NCI-H1417 treated with DMSO at 0.1 percent for 48 hours (cell line): ENCODE data around the gene HTR1E.
"Not testable (repeated sequence)": the region's sequence is repeated elsewhere in the genome, so short reads cannot be mapped to it uniquely, and the experiment has no call there.

Source experiments
- DNase-seq: peaks from one replicate; lab custom pipeline; 2025; lab: John Stamatoyannopoulos, UW

Gene HTR1E

GRCh38 chr6:86973088-86973487, 35.8 kb downstream of the HTR1E start:
- DNase-seq = no peak

DNA sequence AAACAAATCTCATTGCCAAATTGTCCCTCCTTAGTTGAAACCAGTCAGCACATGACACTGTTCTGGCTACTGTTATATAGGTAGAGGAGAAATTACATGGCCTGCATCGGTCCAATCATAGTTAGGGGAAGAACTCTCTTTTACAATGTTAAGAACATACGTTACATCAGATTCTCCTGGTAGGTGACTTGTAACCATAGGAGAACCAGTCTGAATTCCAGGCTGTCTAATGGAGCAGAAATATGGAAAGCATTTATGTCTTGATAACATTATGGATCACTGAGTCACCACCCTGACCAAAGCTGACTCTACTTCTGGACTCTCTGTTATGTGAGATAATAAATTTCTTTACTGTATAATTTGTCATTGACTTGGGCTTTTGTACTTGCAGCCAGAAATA, 40.9 kb downstream of the HTR1E start:
- no peak for DNase-seq

GRCh38 chr6:87001494-87001893, 64.2 kb downstream of the HTR1E start:
- no peak for DNase-seq

GRCh38 chr6:87002391-87002790, 65.1 kb downstream of the HTR1E start:
- not testable (repeated sequence) for DNase-seq

DNA sequence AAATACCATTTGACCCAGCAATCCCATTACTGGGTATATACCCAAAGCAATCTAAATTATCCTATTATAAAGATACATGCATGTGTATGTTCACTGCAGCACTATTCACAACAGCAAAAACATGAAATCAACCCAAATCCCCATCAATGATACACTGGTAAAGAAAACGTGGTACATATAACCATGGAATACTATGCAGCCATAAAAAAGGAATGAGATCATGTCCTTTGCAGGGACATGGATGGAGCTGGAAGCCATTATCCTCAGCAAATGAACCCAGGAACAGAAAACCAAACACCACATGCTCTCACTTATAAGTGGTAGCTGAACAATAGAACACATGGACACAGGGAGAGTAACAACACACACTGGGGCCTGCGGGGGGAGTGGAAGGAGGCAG, 69.2 kb downstream of the HTR1E start:
- DNase-seq = not testable (repeated sequence)

DNA sequence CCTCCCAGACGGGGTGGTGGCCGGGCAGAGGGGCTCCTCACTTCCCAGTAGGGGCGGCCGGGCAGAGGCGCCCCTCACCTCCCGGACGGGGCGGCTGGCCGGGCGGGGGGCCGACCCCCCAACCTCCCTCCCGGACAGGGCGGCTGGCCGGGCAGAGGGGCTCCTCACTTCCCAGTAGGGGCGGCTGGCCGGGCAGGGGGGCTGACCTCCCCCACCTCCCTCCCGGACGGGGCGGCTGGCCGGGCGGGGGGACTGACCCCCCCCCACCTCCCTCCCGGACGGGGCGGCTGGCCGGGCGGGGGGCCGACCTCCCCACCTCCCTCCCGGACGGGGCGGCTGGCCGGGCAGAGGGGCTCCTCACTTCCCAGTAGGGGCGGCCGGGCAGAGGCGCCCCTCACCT, 72.3 kb downstream of the HTR1E start:
- not testable (repeated sequence) for DNase-seq

GRCh38 chr6:87012035-87012434, 74.7 kb downstream of the HTR1E start:
- DNase-seq = no peak

GRCh38 chr6:87012743-87013142, 75.4 kb downstream of the HTR1E start:
- no peak for DNase-seq

DNA sequence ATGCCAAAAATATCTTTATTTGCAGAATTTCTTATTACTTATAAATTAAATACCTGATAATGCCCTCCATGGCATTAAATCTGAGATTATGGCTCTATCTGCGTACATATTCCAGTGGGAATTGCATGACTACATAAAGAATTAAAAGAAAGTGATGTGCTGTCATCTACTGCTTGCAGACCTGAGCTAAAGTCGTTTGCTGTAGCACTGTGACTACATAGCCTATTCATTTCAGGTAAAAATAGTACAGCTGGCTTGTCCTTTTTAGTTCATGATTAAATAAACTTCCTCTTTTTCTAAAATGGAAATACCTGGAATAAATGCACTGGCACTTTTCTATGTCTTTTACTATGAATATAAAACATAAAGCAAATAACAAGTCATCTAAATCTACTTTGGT, 79.4 kb downstream of the HTR1E start:
- no peak for DNase-seq

- no peak for DNase-seq
Observed at GRCh38 chr6:87027021-87027420, 89.7 kb downstream of the HTR1E start.

DNA sequence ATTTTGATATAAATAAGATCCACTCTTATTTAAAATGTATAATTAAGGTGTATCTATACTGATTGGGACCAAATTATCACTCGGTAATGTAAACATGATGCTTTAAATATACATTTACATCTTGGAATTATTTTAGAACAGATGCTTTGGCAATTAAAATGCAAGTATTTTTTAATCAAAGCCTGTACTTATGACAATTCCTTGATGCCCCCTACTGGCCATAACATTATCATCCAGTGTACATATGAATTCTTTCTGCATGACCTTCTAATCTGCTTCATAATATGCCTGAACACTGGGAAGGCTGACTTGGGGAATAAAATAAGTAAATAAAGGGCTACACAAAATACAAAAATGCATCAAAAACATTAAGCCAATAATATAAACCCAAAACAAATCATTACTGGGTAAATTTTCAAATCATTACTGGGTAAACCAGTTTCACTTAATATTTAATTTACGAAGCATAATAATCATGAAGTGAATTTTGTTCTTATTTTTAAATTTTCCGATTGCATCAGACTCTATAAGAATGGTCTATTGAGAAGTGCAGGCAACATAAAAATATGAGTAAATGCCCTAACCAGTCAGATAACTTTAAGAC, 92.5 kb downstream of the HTR1E start:
- DNase-seq = no peak

- DNase-seq = no peak
Observed at GRCh38 chr6:87040729-87041128, 103.4 kb downstream of the HTR1E start.

DNA sequence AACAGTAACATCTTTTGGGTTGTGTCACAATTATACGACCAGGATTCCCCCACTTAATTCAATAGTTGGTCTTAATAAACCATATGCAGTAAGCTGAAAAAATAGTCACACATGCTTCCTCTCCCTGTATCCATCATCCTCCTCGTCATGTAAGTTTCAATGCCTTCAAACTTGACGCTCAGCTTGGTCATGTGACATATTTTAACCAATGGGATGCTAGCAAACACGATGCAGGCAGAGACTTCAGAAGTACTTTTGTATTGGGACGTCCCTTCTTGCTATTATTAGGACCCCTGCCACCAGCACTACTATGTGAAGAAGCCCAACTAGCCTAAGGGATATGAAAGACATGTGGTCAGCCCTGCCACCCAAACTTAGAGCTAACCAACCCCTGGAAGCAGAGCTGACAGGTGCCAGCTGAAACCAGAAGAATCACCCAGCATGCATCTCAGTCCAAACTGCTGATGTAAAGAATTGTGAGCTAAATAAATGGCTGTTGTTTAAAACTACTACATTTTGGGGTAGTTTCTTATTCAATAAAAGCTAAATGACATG, 108.3 kb downstream of the HTR1E start:
- no peak for DNase-seq

- DNase-seq = no peak
Observed at GRCh38 chr6:87049779-87050178, 112.5 kb downstream of the HTR1E start.

GRCh38 chr6:87053312-87053711, 116.0 kb downstream of the HTR1E start:
- no peak for DNase-seq

- DNase-seq = no peak
Observed at GRCh38 chr6:87054143-87054833, 117.0 kb downstream of the HTR1E start.

GRCh38 chr6:87059943-87060342, 122.6 kb downstream of the HTR1E start:
- no peak for DNase-seq

- no peak for DNase-seq
Observed at GRCh38 chr6:87065117-87065516, 127.8 kb downstream of the HTR1E start.
